Neural progenitor cell (in vitro differentiated cells): ENCODE data around the gene REEP1. TPM values are rescaled to one million over a fixed set of nuclear protein-coding genes. Genes with fewer than 3 reads are reported as not detected.

Source experiments
- DNase-seq: peaks from one replicate; pipeline ENCODE4 v3.0.0-alpha.2; 2016; ENCODE audit warnings: low spot score
- H2AFZ ChIP-seq: fragments of 200-600 bp; sonication (generic); replicated peaks from 2 replicates; pipeline ENCODE4 v1.6.1; 2016; ENCODE audit warnings: antibody characterized with exemption
- H3F3A ChIP-seq: fragments of 200-600 bp; sonication (generic); 2 replicates; pipeline ENCODE4 v1.6.1; 2016; ENCODE audit warnings: antibody characterized with exemption, low read depth
- H3K27ac ChIP-seq: fragments of 200-600 bp; sonication (generic); 2 replicates; pipeline ENCODE4 v1.5.1; 2016; ENCODE audit warnings: mild to moderate bottlenecking
- H3K27me3 ChIP-seq: fragments of 200-600 bp; sonication (generic); 2 replicates; pipeline ENCODE4 v1.6.1; 2016; ENCODE audit warnings: mild to moderate bottlenecking, moderate library complexity
- H3K36me3 ChIP-seq: fragments of 200-600 bp; sonication (generic); 2 replicates; pipeline ENCODE4 v1.5.1; 2016
- H3K4me1 ChIP-seq: fragments of 200-600 bp; sonication (generic); 2 replicates; pipeline ENCODE4 v1.6.1; 2016; ENCODE audit warnings: mixed run types
- H3K4me2 ChIP-seq: fragments of 200-600 bp; sonication (generic); 2 replicates; pipeline ENCODE4 v1.6.1; 2016
- H3K4me3 ChIP-seq: fragments of 200-600 bp; sonication (generic); 2 replicates; pipeline ENCODE4 v1.5.1; 2016
- H3K79me2 ChIP-seq: fragments of 200-600 bp; sonication (generic); 2 replicates; pipeline ENCODE4 v1.6.1; 2016; ENCODE audit warnings: low read depth
- H3K9ac ChIP-seq: fragments of 200-600 bp; sonication (generic); 2 replicates; pipeline ENCODE4 v1.6.1; 2016
- H3K9me3 ChIP-seq: fragments of 200-600 bp; sonication (generic); 2 replicates; pipeline ENCODE4 v1.5.1; 2016; ENCODE audit warnings: low read depth
- H4K20me1 ChIP-seq: fragments of 200-600 bp; sonication (generic); 2 replicates; pipeline ENCODE4 v1.6.1; 2016; ENCODE audit warnings: low read depth
- H3K27ac Mint-ChIP-seq: 3 replicates; pipeline ENCODE4 v1.8.0; 2021; ENCODE audit warnings: mixed read lengths
- H3K27me3 Mint-ChIP-seq: 2 replicates; pipeline ENCODE4 v1.8.0; 2022; ENCODE audit warnings: low read depth, mild to moderate bottlenecking, inconsistent platforms, moderate library complexity, mixed read lengths; ENCODE audit not compliant: insufficient read depth
- H3K36me3 Mint-ChIP-seq: 3 replicates; pipeline ENCODE4 v1.8.0; 2021; ENCODE audit warnings: mixed read lengths
- H3K4me1 Mint-ChIP-seq: 3 replicates; pipeline ENCODE4 v1.8.0; 2021; ENCODE audit warnings: mixed read lengths
- H3K4me3 Mint-ChIP-seq: 3 replicates; pipeline ENCODE4 v1.8.0; 2021; ENCODE audit warnings: mild to moderate bottlenecking, moderate library complexity, mixed read lengths
- H3K9me3 Mint-ChIP-seq: 3 replicates; pipeline ENCODE4 v1.8.0; 2020; ENCODE audit warnings: mixed read lengths
- EZH2 ChIP-seq: fragments of 200-600 bp; sonication (generic); IDR thresholded peaks from 2 replicates; pipeline ENCODE4 v1.6.1; 2017; ENCODE audit warnings: antibody characterized with exemption, mild to moderate bottlenecking, moderate library complexity
- EZH2phosphoT487 ChIP-seq: fragments of 200-600 bp; sonication (generic); IDR thresholded peaks from 2 replicates; pipeline ENCODE4 v1.6.1; 2017; ENCODE audit warnings: antibody characterized with exemption
- total RNA-seq: library from RNA; depleted of rRNA; stranded (reverse); fragments of >200 nt; gene quantifications from 2 replicates; pipeline ENCODE4 v1.2.3, GENCODE V29; 2015; ENCODE audit warnings: low replicate concordance
- TF ChIP-seq, protein P1 (sequence below): fragments of 200-600 bp; sonication (generic); IDR thresholded peaks from 2 replicates; pipeline ENCODE4 v1.5.1; 2017; ENCODE audit warnings: antibody characterized with exemption, mild to moderate bottlenecking

REEP1 gene
- total RNA-seq, 1 donor from 2014 or later: 0.88 TPM

DNA sequence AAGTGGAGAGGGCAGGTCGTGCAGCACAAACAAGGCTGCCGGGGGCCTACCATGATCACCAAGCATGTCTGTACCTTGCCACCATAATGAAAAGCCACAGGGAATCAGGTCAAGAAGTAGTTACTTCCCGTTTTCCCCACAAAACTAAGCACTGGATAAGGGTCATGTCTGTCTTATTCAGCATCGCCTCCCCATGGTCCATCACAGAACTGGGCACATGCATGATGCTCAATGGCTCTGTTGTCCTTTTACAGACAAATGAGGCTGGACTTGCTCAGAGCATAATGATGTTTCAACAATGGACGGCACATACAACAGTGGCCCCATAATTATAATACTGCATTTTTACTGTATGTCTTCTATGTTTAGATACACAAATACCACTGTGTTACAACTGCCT, 27.5 kb downstream of the REEP1 start:
- Histone ChIP-seq H3K9ac (no peak overlapping the region), H4K20me1 (peaks cover 4% of the 10 kb centered on the region), H3K4me3 (no peak overlapping the region), H2AFZ (no peak overlapping the region), H3K4me1 (no peaks in the 10 kb centered on the region), H3K27me3 (peaks cover 5% of the 10 kb centered on the region), H3K36me3 (no peaks in the 10 kb centered on the region), H3K27ac (no peak overlapping the region), H3F3A (no peaks in the 10 kb centered on the region), H3K79me2 (no peaks in the 10 kb centered on the region), H3K9me3 (no peaks in the 10 kb centered on the region), H3K4me2 (no peak overlapping the region)
- Mint-ChIP-seq H3K9me3 (no peaks in the 10 kb centered on the region), H3K27me3 (peaks cover 5% of the 10 kb centered on the region), H3K27ac (no peak overlapping the region), H3K36me3 (no peaks in the 10 kb centered on the region), H3K4me1 (peaks cover 6% of the 10 kb centered on the region), H3K4me3 (no peak overlapping the region)
- no peak for DNase-seq
- TF ChIP-seq, protein P1, sequence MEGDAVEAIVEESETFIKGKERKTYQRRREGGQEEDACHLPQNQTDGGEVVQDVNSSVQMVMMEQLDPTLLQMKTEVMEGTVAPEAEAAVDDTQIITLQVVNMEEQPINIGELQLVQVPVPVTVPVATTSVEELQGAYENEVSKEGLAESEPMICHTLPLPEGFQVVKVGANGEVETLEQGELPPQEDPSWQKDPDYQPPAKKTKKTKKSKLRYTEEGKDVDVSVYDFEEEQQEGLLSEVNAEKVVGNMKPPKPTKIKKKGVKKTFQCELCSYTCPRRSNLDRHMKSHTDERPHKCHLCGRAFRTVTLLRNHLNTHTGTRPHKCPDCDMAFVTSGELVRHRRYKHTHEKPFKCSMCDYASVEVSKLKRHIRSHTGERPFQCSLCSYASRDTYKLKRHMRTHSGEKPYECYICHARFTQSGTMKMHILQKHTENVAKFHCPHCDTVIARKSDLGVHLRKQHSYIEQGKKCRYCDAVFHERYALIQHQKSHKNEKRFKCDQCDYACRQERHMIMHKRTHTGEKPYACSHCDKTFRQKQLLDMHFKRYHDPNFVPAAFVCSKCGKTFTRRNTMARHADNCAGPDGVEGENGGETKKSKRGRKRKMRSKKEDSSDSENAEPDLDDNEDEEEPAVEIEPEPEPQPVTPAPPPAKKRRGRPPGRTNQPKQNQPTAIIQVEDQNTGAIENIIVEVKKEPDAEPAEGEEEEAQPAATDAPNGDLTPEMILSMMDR: no peak
- TF ChIP-seq EZH2phosphoT487 (no peak), EZH2 (no peak)

DNA sequence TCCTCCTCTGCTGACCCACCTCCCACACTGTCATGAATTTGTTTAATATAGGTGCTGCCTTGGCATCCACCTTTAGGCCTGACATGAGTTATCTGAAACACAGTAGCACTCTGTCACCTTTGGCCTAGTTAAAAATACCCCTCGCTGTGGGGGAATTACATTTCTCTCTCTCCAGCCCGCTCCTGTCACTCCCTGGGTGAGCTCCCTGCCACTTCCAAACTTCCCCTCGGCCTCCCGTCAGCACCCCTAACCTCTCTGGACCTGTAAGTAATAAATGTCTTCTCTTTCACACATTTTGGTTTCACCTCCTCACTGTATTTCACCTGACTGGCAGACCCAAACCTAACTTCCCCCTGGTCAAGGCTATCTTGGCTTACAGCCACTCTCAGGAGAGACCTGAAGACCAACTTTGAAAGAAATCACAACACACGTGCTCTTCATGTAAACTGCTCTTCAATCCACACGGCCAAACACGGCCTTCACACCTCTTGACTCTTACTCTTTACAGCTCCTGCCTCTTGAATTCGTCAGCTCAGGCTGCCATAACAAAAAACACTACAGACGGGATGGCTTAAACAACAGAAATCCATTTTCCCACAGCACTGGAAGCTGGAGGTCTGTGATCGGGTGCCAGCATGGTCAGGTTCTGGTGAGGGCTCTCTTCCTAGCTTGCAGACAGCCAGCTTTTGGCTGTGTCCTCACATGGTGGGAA, 28.3 kb downstream of the REEP1 start:
- no peak overlapping the region for H3K9ac ChIP-seq
- H3K4me1 ChIP-seq: peaks cover 4% of the 10 kb centered on the region
- Mint-ChIP-seq H3K27ac (no peak overlapping the region), H3K27me3 (peaks cover 5% of the 10 kb centered on the region), H3K4me3 (no peak overlapping the region), H3K36me3 (no peaks in the 10 kb centered on the region), H3K4me1 (peaks cover 11% of the 10 kb centered on the region), H3K9me3 (no peaks in the 10 kb centered on the region)
- no peak overlapping the region for H3K4me3 ChIP-seq
- H4K20me1 ChIP-seq: peaks cover 4% of the 10 kb centered on the region
- H3K79me2 ChIP-seq: no peaks in the 10 kb centered on the region
- no peaks in the 10 kb centered on the region for H3F3A ChIP-seq
- H3K36me3 ChIP-seq: no peaks in the 10 kb centered on the region
- H3K27ac ChIP-seq: no peak overlapping the region
- H3K27me3 ChIP-seq: peaks cover 5% of the 10 kb centered on the region
- TF ChIP-seq EZH2 (no peak), EZH2phosphoT487 (no peak)
- TF ChIP-seq, protein P1: no peak
- H3K4me2 ChIP-seq: no peak overlapping the region
- no peaks in the 10 kb centered on the region for H3K9me3 ChIP-seq
- no peak for DNase-seq
- no peak overlapping the region for H2AFZ ChIP-seq

DNA sequence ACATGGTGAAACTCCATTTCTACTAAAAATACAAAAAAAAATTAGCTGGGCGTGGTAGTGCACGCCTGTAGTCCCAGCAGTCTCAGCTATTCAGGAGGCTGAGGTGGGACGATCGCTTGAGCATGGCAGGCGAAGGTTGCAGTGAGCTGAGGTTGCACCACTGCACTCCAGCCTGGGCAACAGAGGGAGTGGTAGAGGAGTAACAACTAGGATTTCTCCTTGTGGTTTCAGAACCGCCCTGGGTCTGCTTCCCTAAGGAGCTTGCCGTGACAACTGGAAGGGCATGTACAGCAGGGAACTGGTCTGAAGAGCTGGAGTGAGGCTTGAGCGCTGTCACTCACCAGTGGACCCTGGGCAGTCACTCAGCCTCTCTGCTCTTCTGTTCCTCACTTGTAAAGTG, 29.1 kb downstream of the REEP1 start:
- TF ChIP-seq EZH2: no peak
- no peak overlapping the region for H3K9ac ChIP-seq
- H3K4me3 ChIP-seq: no peak overlapping the region
- no peaks in the 10 kb centered on the region for H3K79me2 ChIP-seq
- H3K9me3 ChIP-seq: no peaks in the 10 kb centered on the region
- H3K4me2 ChIP-seq: no peak overlapping the region
- peaks cover 5% of the 10 kb centered on the region for H3K27me3 ChIP-seq
- peaks cover 6% of the 10 kb centered on the region for H3K4me1 ChIP-seq
- no peaks in the 10 kb centered on the region for H3K36me3 Mint-ChIP-seq
- DNase-seq: no peak
- H4K20me1 ChIP-seq: peaks cover 4% of the 10 kb centered on the region
- H3K4me3 Mint-ChIP-seq: no peak overlapping the region
- H3K4me1 Mint-ChIP-seq: peaks cover 11% of the 10 kb centered on the region
- no peak overlapping the region for H3K27ac Mint-ChIP-seq
- H3K27me3 Mint-ChIP-seq: peaks cover 5% of the 10 kb centered on the region
- H2AFZ ChIP-seq: no peak overlapping the region
- no peak overlapping the region for H3K27ac ChIP-seq
- no peaks in the 10 kb centered on the region for H3K9me3 Mint-ChIP-seq
- H3K36me3 ChIP-seq: no peaks in the 10 kb centered on the region
- no peaks in the 10 kb centered on the region for H3F3A ChIP-seq

DNA sequence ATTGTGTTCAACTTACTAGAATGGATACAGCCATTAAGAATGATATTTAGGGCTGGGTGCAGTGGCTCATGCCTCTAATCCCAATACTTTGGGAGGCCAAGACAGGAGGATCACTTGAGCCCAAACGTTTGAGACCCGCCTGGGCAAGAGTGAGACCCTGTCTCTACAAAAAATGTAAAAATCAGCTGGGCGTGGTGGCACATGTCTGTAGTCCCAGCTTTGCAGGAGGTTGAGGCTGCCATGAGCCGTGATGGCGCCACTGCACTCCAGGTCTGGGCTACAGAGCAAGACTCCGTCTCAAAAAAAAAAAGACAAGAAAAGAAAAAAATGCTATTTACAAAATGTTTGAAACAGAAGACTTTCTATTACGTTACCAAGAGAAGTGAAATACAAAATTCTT, 30.0 kb downstream of the REEP1 start:
- no peaks in the 10 kb centered on the region for H3K79me2 ChIP-seq
- no peak overlapping the region for H3K9ac ChIP-seq
- Mint-ChIP-seq H3K4me3 (no peak overlapping the region), H3K4me1 (peaks cover 15% of the 10 kb centered on the region), H3K36me3 (no peaks in the 10 kb centered on the region), H3K9me3 (no peaks in the 10 kb centered on the region), H3K27me3 (peaks cover 7% of the 10 kb centered on the region), H3K27ac (no peak overlapping the region)
- H3K4me2 ChIP-seq: no peak overlapping the region
- no peak overlapping the region for H3K4me3 ChIP-seq
- H3K36me3 ChIP-seq: no peaks in the 10 kb centered on the region
- no peaks in the 10 kb centered on the region for H3F3A ChIP-seq
- no peak overlapping the region for H3K27ac ChIP-seq
- H4K20me1 ChIP-seq: peaks cover 4% of the 10 kb centered on the region
- no peak overlapping the region for H2AFZ ChIP-seq
- H3K4me1 ChIP-seq: peaks cover 6% of the 10 kb centered on the region
- TF ChIP-seq EZH2 (no peak), EZH2phosphoT487 (no peak)
- TF ChIP-seq, protein P1: no peak
- H3K9me3 ChIP-seq: no peaks in the 10 kb centered on the region
- no peak for DNase-seq
- peaks cover 5% of the 10 kb centered on the region for H3K27me3 ChIP-seq
